AG04450 (cell line): Measurements from ENCODE around the gene RABGAP1L. TPM values are rescaled to one million over a fixed set of nuclear protein-coding genes. Genes with fewer than 3 reads are reported as not detected.
"Not testable (repeated sequence)": the region's sequence is repeated elsewhere in the genome, so short reads cannot be mapped to it uniquely, and the experiment has no call there.

Experiments used
- CTCF ChIA-PET: fragments of 300-600, 350-600 bp; formaldehyde crosslinking; extraction: SDS; loops from one replicate; lab custom pipeline; 2022; ENCODE audit warnings: antibody characterized with exemption, inconsistent platforms; lab: Charles Lee
- POLR2A ChIA-PET: fragments of 350-600 bp; formaldehyde crosslinking; extraction: SDS; loops from one replicate; lab custom pipeline; 2021; ENCODE audit warnings: antibody characterized with exemption, inconsistent platforms; lab: Yijun Ruan, JAX
- DNase-seq: peaks from one replicate; pipeline ENCODE4 v3.0.0-alpha.2; 2011; ENCODE audit warnings: low read depth, low spot score
- H3K27ac ChIP-seq: one replicate; pipeline ENCODE4 v1.5.1; 2012; ENCODE audit warnings: low read depth, low read length, control low read depth
- H3K27me3 ChIP-seq: one replicate; pipeline ENCODE4 v1.6.0; 2012; ENCODE audit warnings: low read length; ENCODE audit not compliant: control insufficient read depth, insufficient read depth
- H3K4me3 ChIP-seq: 2 replicates; pipeline ENCODE4 v1.5.1; 2011; ENCODE audit warnings: mild to moderate bottlenecking, low read depth, low read length, control low read depth
- H3K9me3 ChIP-seq: 2 replicates; pipeline ENCODE4 v1.5.1; 2012; ENCODE audit warnings: low read length; ENCODE audit not compliant: control insufficient read depth, insufficient read depth
- polyA plus RNA-seq: library from polyadenylated mRNA; depleted of rRNA; stranded (reverse); fragments of >200 nt; gene quantifications from 2 replicates; pipeline ENCODE4 v1.2.3, GENCODE V29; 2011
- TF ChIP-seq, protein P1 (sequence below): IDR thresholded peaks from 2 replicates; pipeline ENCODE4 v1.5.1; 2011; ENCODE audit warnings: low read depth, low read length, control low read depth, inconsistent platforms

The RABGAP1L gene
- polyA plus RNA-seq, 1 experiment: 21.2 TPM

DNA sequence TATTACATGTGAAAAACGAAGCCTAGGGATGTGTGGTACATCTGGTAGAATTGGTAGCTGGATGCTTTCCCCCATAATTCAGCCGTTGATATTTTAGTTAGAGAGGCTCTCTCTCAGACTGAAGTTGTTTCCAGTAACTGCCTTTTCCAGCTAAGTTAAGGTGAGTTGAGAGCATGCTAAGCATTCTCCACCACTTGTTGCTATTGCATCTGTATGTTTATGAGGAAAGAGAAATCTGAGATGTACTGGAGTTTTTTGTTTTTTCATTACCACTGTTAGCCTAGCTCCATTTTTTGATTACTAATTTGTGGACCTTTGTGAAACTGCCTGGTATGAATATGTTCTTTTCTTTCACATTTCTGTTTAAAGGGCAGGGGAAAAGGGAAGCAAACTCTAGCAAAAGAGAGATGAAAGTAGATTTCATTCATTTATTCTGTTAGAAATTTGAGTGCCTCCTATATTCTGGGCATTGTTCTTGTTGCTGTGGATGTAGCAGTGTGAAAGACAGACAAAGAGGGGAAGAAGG, 650.5 kb downstream of the RABGAP1L start:
- TF ChIP-seq, protein P1, sequence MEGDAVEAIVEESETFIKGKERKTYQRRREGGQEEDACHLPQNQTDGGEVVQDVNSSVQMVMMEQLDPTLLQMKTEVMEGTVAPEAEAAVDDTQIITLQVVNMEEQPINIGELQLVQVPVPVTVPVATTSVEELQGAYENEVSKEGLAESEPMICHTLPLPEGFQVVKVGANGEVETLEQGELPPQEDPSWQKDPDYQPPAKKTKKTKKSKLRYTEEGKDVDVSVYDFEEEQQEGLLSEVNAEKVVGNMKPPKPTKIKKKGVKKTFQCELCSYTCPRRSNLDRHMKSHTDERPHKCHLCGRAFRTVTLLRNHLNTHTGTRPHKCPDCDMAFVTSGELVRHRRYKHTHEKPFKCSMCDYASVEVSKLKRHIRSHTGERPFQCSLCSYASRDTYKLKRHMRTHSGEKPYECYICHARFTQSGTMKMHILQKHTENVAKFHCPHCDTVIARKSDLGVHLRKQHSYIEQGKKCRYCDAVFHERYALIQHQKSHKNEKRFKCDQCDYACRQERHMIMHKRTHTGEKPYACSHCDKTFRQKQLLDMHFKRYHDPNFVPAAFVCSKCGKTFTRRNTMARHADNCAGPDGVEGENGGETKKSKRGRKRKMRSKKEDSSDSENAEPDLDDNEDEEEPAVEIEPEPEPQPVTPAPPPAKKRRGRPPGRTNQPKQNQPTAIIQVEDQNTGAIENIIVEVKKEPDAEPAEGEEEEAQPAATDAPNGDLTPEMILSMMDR: no peak
- POLR2A ChIA-PET: no interaction called here
- Histone ChIP-seq H3K9me3 (no peaks in the 10 kb centered on the region), H3K27ac (no peak overlapping the region), H3K27me3 (no peaks in the 10 kb centered on the region), H3K4me3 (no peak overlapping the region)
- DNase-seq: no peak
- CTCF ChIA-PET: interaction anchor here (1.0 to 1.2 kb wide), 2 partner anchors 336 to 547 kb away, joined by 3 to 4 read pairs; no protein-coding TSS in a partner anchor

DNA sequence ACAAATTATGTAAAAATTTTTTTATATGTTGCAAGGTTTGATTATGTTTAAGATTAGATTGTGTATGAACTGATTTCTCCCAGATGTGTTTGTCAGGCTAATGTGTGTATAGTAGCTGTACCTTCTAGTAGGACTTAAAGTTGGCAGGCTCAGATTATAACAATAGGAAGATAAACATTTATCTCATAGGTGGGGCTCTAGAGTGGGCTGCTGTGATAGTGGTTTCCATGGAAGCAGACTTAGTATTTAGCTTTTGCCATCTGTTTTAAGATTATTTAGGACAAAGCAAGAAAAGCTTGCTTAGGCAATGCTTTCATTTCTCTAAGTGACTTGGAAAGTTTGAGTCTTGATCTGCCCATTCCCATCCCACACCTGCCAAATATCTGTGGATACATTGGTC, 652.7 kb downstream of the RABGAP1L start:
- POLR2A ChIA-PET: no interaction called here
- no peak for DNase-seq
- Histone ChIP-seq H3K27me3 (no peaks in the 10 kb centered on the region), H3K4me3 (no peak overlapping the region), H3K9me3 (no peaks in the 10 kb centered on the region), H3K27ac (no peak overlapping the region)
- CTCF ChIA-PET: interaction anchor here (1.1 to 1.8 kb wide), 3 partner anchors 12 to 549 kb away, joined by 4 to 5 read pairs (median 4); no protein-coding TSS in a partner anchor
- TF ChIP-seq, protein P1: no peak

DNA sequence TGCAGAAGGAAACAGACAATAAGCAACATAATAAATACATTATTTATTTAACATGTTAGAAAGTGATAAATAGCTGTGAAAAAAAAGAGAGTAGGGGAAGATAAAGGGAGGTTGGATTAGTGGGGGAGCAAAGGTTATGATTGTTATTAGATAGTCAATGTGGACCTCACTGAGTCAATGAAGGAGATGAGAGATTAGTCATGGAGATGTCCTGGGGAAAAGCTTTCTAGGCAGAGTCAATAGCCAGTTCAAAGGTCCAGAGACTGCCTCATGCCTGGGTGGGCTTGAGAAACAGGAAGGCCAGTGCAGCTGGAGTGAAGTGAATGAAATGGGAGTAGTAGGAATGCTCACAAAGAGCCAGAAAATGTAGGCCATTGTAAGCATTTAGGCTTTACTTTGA, 653.3 kb downstream of the RABGAP1L start:
- H3K4me3 ChIP-seq: no peak overlapping the region
- no peaks in the 10 kb centered on the region for H3K27me3 ChIP-seq
- POLR2A ChIA-PET: no interaction called here
- DNase-seq: no peak
- TF ChIP-seq, protein P1: no peak
- no peaks in the 10 kb centered on the region for H3K9me3 ChIP-seq
- CTCF ChIA-PET: interaction anchor here (0.6 to 1.8 kb wide), 4 partner anchors 9 to 550 kb away, joined by 4 read pairs; no protein-coding TSS in a partner anchor
- no peak overlapping the region for H3K27ac ChIP-seq

DNA sequence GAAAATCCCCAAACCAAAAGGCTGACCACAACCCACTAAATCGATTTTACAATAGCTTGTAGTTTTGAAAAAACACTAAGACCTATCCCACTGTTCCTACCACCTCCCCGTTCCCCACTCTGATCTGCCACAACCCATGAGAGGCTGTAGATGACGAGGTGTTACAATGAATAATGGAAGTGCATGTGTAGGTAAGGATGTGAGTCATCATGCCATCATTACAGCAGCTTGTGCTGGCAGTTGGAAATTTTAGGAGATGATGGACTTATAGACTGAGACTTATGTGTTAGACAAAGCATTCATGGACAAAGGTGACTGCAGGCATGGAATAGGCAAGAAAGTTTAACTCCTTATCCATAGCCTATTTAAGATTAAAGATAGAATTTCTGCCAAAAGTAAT, 655.7 kb downstream of the RABGAP1L start:
- H3K27ac ChIP-seq: no peak overlapping the region
- no peak overlapping the region for H3K4me3 ChIP-seq
- DNase-seq: no peak
- TF ChIP-seq, protein P1: no peak
- H3K27me3 ChIP-seq: no peaks in the 10 kb centered on the region
- H3K9me3 ChIP-seq: no peaks in the 10 kb centered on the region
- ChIA-PET CTCF (interaction anchor here (0.6 kb wide), 1 partner anchor 143 kb away, joined by 3 read pairs; no protein-coding TSS in a partner anchor), POLR2A (interaction anchor here (0.7 kb wide), 1 partner anchor 308 kb away, joined by 3 read pairs; no protein-coding TSS in a partner anchor)

DNA sequence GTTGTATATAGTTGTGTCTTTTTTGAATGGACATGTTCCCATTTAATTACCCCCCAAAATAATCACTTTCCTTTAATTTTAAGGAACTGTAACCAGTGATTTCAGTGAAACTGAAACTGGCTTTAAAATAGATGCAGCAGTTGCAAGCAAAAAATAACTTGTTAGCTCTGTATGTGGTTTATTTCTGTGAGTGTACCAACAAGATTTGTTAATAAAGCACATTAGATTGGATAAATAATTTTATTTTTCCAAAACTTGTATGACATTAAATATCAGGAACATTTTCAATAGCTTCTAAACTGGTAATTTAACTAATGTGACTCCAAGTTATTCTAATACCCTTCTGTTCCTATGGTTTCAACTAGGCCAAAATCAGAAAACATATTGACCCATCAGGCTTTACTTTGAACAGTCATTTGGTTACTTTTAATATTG, 656.2 kb downstream of the RABGAP1L start:
- CTCF ChIA-PET: no interaction called here
- no peak for DNase-seq
- TF ChIP-seq, protein P1: no peak
- Histone ChIP-seq H3K9me3 (no peaks in the 10 kb centered on the region), H3K27ac (no peak overlapping the region), H3K27me3 (no peaks in the 10 kb centered on the region), H3K4me3 (no peak overlapping the region)
- POLR2A ChIA-PET: no interaction called here

DNA sequence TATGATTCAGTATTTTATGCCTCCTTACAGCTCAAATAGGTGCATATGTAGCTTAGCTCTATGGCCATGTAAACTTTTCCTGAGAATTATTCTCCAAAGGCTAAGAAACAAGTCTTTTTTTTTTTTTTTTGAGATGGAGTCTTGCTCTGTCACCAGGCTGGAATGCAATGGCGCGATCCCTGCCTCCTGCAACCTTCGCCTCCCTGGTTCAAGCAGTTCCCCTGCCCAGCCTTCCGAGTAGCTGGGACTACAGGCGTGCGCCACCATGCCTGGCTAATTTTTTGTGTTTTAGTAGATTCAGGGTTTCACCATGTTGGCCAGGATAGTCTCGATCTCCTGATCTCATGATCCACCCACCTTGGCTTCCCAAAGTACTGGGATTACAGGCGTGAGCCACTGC, 657.3 kb downstream of the RABGAP1L start:
- DNase-seq, POLR2A ChIA-PET, H3K4me3 ChIP-seq, H3K27ac ChIP-seq, H3K27me3 ChIP-seq, H3K9me3 ChIP-seq: not testable (repeated sequence)
- CTCF ChIA-PET: interaction anchor here (0.7 kb wide), 1 partner anchor 1237 kb away, joined by 8 read pairs; no protein-coding TSS in a partner anchor
